HG03432 (cell line): Measurements from ENCODE around the gene UBE2D4.
"Not testable (repeated sequence)": the region's sequence is repeated elsewhere in the genome, so short reads cannot be mapped to it uniquely, and the experiment has no call there.

Experiments
- ATAC-seq: cut with Tn5 transposase; IDR thresholded peaks from one replicate; pipeline ENCODE4 v1.9.1; 2021; ENCODE audit warnings: mild to moderate bottlenecking, moderate library complexity; ENCODE audit not compliant: unreplicated experiment

UBE2D4 gene

DNA sequence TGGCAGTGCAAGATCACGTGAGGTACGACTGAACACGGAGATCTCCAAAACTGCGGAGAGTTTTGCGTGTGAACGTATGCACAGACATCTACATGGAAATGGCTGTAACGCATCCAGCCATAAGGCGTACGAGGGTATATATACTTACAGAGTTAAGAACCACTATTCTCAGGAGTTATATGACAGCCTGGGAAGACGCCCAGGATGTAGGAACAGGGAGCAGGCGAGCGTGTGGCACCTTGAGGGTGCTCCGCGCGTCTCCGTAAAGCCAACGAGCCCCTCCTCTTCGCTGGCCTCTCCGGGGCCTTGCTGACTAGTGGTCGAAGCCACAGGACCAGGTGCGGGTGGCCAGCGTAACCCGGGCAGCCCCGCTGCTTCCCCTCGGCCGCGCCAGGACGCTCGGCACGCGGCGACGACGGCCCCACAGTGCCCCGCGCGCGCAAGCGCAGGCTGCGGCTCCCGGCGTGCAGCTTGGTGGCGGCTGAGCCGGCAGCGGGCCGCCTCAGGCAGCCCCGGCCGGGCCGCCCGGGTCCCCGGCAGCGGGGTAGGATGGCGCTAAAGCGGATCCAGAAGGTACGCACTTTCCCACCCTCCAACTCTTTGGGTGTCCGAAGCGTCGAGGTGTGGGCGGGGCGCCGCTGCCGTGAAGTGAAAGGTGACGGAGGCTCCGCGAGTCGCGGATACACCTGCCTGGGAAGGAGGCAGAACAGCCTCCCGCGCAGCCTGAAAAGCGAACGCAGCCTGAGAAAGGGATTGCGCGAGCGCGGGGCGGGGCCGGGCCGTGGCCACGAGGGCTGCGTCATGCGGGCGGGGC lies at the start of gene UBE2D4:
Gene UBE2D4 (plus strand): TSS at position 453 of the 814 bp plus-strand sequence. CDS start 97 bp downstream, at position 550.
- ATAC-seq: peak; percentile 92

DNA sequence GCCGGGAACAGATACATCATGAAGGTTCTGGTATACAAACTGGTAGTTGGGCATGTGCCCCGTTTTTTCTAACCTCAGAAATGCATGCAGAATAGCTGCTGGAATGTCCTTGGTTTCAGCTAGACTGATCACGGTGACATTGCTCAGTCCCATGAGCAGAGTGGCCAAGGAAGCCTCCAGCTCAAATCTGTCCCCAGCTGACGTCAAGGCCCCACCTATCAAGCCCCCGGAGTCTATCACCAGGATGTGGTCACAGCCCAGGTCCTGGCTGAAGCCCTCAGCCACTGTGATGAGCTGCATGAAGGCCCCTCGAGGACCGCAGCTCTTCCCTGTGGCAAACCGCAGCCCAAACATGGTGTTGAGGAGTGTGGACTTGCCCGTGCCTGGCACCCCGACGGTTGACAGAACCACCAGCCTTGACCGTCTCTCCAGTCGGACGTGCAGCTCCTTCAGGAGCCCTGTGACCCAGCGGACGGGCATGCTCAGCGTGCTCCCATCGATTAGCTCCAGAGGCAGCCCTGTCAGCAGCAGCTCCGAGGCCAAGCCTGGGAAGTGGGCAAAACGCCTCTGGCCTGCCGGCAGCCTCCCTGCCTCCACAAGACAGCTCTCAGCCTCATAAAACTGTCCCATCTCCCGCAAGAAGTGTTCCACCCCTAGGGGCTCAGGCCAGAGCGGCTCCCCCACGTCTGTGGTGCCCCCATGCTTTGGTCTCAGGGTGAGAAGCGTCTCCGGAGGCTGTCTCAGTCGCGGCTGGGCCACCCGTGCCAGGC lies 49.1 kb upstream of the UBE2D4 start:
- ATAC-seq: no peak

DNA sequence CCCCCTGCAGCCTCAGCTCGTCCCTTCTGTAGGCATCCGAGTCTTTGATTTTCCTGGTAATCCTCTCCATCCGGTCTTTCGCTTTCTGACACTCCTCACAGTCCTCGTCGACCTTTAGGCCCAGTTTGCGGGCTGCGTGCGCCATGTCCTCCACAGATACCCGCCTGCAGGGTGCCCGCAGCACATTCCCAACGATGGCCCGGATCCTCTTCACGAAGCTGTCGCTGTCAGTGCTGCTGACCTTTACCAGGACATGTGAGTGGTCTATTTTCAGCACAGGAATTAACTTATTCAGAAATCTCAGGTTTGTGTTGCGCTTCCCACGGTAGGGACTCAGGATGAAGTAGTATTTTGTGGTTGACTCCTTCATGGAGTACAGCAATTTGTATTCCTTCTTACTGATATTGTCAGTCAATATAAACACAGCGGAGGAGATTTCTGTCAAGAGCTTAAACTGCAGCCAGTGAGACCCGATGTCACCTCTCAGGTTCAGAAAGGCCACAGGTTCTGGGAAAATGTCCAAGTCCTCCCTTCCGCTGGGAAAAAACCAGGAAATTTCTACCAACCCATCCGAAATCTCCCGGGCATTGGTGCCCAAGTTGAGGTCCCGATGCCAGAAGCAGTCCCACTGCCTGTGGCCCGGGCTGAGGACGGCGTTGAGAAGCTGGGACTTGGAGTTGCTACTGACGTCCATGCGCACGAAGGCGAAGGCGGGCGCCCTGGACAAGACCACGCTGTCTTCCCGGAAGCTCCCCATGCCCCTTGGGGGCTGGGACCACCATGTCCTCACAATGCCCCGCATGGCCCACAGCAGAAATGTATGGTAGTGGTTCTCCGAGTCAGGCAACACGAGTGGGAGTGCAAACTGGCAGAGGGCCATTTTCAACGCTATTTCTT lies 48.0 kb upstream of the UBE2D4 start:
- no peak for ATAC-seq

- no peak for ATAC-seq
These were observed 47.4 kb upstream of the UBE2D4 start for GRCh38 chr7:43878867-43879266.

- ATAC-seq: no peak
These were observed 46.8 kb upstream of the UBE2D4 start for GRCh38 chr7:43879477-43879876.

DNA sequence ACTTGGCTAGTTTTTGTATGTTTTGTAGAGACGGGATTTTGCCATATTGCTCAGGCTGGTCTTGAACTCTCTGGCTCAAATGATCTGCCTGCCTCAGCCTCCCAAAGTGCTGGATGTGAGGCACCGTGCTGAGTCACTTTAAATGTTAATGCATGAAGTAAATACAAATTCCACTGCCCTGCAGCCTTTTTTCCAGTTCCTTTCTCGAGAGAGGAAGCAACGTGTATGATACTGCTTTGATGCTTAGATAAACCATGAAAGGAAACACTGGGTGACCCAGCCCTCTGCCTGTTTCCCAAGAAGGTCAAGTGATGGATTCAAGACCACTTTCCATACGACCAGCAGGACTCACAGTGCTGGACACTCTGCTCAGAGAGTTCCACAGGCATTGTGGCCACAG lies 45.6 kb upstream of the UBE2D4 start:
- no peak for ATAC-seq

DNA sequence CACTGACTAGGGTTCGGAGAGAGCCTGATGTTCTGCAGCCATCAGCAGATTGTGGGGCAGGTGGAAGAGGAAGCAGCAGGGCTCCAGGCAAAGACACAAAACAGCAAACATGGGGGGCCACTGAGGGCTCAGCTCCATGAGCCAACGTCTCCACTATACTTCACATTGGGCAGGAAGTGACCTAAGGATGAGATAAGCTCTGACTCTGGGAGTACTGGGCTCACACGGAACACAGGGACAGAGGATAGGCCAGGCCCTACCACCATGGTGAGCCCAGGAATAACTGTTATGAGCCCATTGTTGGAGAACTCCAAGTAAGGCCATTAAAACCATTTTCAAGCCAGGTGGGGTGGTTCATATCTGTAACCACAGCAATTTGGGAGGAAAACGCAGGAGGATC lies 42.0 kb upstream of the UBE2D4 start:
- ATAC-seq: no peak

- ATAC-seq: no peak
These were observed 41.6 kb upstream of the UBE2D4 start for GRCh38 chr7:43884617-43885016.

- ATAC-seq: no peak
These were observed 37.0 kb upstream of the UBE2D4 start for GRCh38 chr7:43888993-43889945.

GRCh38 chr7:43890468-43890867 lies 35.8 kb upstream of the UBE2D4 start:
- ATAC-seq: no peak

GRCh38 chr7:43891069-43891955 lies 34.9 kb upstream of the UBE2D4 start:
- ATAC-seq: no peak

DNA sequence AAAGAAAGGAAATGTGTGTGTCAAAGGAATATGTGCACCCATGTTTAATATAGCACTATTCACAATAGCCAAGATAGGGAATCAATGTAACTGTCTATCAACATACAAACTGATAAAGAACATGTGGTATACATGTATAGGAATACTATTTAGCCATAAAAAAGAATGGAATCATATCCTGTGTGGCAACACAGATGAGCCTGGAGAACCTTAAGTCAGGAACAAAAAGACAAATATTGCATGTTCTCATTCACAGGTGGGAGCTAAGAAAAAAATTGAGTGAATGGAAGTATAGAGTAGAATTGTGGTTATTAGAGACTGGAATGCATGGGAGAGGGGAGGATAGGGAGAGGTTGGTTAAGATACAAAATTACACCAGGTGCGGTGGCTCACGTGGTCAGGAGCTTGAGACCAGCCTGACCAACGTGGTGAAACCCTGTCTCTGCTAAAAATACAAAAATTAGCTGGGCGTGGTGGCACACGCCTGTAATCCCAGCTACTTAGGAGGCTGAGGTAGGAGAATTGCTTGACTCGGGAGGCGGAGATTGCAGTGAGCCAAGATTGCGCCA lies 30.3 kb upstream of the UBE2D4 start:
- no peak for ATAC-seq

DNA sequence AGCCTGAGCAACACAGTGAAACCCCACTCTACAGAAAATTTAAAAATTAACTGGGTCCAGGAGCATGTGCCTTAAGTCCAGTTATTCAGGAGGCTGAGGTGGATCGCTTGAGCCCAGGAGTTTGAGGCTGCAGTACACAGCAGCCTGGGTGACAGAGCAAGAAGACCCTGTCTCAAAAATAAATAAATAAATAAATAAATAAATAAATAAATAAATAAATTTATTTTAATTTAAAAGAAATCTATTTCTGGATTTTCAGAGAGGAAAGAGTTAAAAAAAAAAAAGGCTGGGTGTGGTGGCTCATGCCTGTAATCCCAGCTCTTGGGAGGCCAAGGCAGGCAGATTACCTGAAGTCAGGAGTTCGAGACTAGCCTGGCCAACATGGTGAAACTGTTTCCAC lies 27.7 kb upstream of the UBE2D4 start:
- ATAC-seq: not testable (repeated sequence)

- no peak for ATAC-seq
These were observed 23.6 kb upstream of the UBE2D4 start for GRCh38 chr7:43902542-43903054.

DNA sequence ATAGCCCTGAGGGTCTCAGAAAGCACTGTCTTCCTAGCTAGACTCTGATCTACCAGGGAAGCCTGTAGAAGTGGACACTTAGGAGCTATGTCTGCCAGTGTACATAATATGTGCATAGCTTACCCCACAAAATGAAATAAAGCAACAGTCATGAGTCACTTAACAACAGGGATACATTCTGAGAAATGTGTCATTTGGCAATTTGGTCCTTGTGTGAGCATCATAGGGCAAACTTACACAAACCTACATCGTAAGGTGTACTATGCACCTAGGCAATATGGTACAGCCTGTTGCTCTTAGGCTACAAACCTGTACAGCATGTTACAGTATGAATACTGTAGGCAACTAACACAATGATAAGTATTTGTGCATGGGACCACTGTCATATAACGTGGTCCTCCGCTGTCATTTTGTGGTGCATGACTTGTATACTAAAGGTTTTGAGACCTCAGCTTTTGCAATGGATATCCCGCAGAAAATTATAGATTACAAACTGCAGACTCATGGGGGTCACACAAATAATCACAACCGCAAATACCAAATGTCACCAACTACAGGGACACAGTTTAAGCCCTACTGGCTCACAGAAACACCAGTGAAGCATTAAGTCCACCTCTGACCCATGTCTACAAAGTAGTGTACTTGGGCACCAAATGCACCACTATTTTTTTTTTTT lies 21.6 kb upstream of the UBE2D4 start:
- ATAC-seq: no peak

GRCh38 chr7:43905209-43905946 lies 20.9 kb upstream of the UBE2D4 start:
- ATAC-seq: no peak

- ATAC-seq: peak; percentile 45
These were observed 20.3 kb upstream of the UBE2D4 start for GRCh38 chr7:43905956-43906330.
